Cardiac muscle cell (in vitro differentiated cells and primary cell): ENCODE measurements around the gene SLC39A8. TPM values are rescaled to one million over a fixed set of nuclear protein-coding genes. Genes with fewer than 3 reads are reported as not detected.

Experiments used
- DNase-seq, 2 donors: peaks; one replicate each; pipeline versions ENCODE4 v3.0.0 to v3.0.0-alpha.2; 2010 to 2017; ENCODE audit warnings: low read depth in 1 of 2, low spot score in 1 of 2
- H3K27ac ChIP-seq: fragments of 200-600 bp; sonication (generic); 2 replicates; pipeline ENCODE4 v1.5.1; 2016
- H3K27me3 ChIP-seq: fragments of 200-600 bp; sonication (generic); 2 replicates; pipeline ENCODE4 v1.6.0; 2016; ENCODE audit warnings: control low read depth
- H3K36me3 ChIP-seq: fragments of 200-600 bp; sonication (generic); 2 replicates; pipeline ENCODE4 v1.5.1; 2016; ENCODE audit warnings: control low read depth
- H3K4me1 ChIP-seq: fragments of 200-600 bp; sonication (generic); 2 replicates; pipeline ENCODE4 v1.8.1; 2017; ENCODE audit warnings: low read depth, mild to moderate bottlenecking, mixed run types
- H3K4me3 ChIP-seq: fragments of 200-600 bp; sonication (generic); 2 replicates; pipeline ENCODE4 v1.5.1; 2016; ENCODE audit warnings: mild to moderate bottlenecking
- H3K9me3 ChIP-seq: fragments of 200-600 bp; sonication (generic); 2 replicates; pipeline ENCODE4 v1.5.1; 2017; ENCODE audit warnings: low read depth, mild to moderate bottlenecking, control low read depth
- CTCF ChIP-seq: IDR thresholded peaks from 2 replicates; pipeline ENCODE4 v1.5.1; 2012; ENCODE audit warnings: low read depth, mild to moderate bottlenecking, low read length
- polyA plus RNA-seq: library from polyadenylated mRNA; unstranded; fragments of >200 nt; fragmentation: Nextera tagmentation; extraction: Ambion mirVana; gene quantifications from 2 replicates; pipeline ENCODE4 v1.2.1, GENCODE V29; 2016
- total RNA-seq: library from RNA; depleted of rRNA; stranded (reverse); fragments of >200 nt; gene quantifications from 2 replicates; pipeline ENCODE4 v1.2.3, GENCODE V29; 2016

Gene SLC39A8
- total and polyA plus RNA-seq, 2 experiments from 2014 or later: 18.5 to 20.4 TPM

GRCh38 chr4:102326951-102327350, 18.3 kb downstream of the SLC39A8 start:
- DNase-seq: no peak
- Histone ChIP-seq H3K36me3 (no peaks in the 10 kb centered on the region), H3K4me1 (no peaks in the 10 kb centered on the region), H3K4me3 (no peak overlapping the region), H3K9me3 (no peaks in the 10 kb centered on the region), H3K27me3 (no peaks in the 10 kb centered on the region), H3K27ac (no peak overlapping the region)
- no peak for TF ChIP-seq CTCF

GRCh38 chr4:102324730-102325129, 20.6 kb downstream of the SLC39A8 start:
- no peak for TF ChIP-seq CTCF
- Histone ChIP-seq H3K36me3 (no peaks in the 10 kb centered on the region), H3K4me1 (no peaks in the 10 kb centered on the region), H3K4me3 (no peak overlapping the region), H3K27ac (no peak overlapping the region), H3K27me3 (no peaks in the 10 kb centered on the region), H3K9me3 (no peaks in the 10 kb centered on the region)
- DNase-seq: no peak

- Histone ChIP-seq H3K27ac (no peak overlapping the region), H3K9me3 (no peaks in the 10 kb centered on the region), H3K4me1 (no peaks in the 10 kb centered on the region), H3K4me3 (no peak overlapping the region), H3K36me3 (no peaks in the 10 kb centered on the region), H3K27me3 (no peaks in the 10 kb centered on the region)
- no peak for TF ChIP-seq CTCF
- DNase-seq: no peak
Observed at GRCh38 chr4:102322736-102323135, 22.5 kb downstream of the SLC39A8 start.

DNA sequence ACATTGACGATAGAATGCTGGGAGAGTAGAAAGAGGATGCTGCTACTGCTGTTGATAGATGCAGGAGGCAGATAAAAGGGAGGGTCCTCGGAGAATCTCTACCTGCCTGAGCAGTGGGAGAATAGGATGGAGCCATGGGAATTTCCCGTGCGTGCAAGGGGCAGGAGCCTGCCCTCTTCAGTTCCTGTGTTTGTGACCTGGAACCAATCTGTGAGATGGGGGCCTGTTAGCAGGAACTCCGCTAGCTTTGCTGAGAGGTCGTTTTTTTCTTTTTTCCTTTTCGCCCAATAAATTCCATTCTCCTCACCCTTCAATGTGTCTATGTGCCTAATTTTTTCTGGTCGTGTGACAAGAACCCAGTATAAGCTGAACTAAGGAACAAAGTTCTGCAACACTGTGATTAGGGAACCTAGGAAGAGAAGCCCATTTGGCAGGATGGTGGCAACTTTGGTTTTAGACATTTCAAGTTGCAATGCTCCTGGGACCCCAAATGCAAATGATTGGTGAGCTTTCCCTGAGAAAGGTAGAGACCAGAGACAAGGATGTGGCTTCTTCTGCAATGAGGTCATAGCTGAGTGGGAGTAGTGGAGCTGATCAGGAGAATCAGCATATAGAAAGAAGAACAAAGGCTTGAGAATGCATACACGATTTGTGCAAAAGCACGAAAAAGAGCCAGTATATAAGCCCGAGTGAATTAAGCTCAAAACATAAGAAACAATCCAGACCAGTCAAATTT, 23.9 kb downstream of the SLC39A8 start:
- H3K9me3 ChIP-seq: no peaks in the 10 kb centered on the region
- H3K4me1 ChIP-seq: no peaks in the 10 kb centered on the region
- TF ChIP-seq CTCF: no peak
- no peak overlapping the region for H3K4me3 ChIP-seq
- H3K36me3 ChIP-seq: no peaks in the 10 kb centered on the region
- H3K27me3 ChIP-seq: no peaks in the 10 kb centered on the region
- no peak for DNase-seq
- H3K27ac ChIP-seq: no peak overlapping the region

GRCh38 chr4:102319594-102319993, 25.7 kb downstream of the SLC39A8 start:
- DNase-seq: no peak
- TF ChIP-seq CTCF: no peak

More at GRCh38 chr4:102319594-102319993, 25.7 kb downstream of the SLC39A8 start:
- H3K36me3 ChIP-seq: no peaks in the 10 kb centered on the region
- H3K27me3 ChIP-seq: no peaks in the 10 kb centered on the region
- H3K4me3 ChIP-seq: no peak overlapping the region
- H3K4me1 ChIP-seq: no peaks in the 10 kb centered on the region
- H3K9me3 ChIP-seq: no peaks in the 10 kb centered on the region
- no peak overlapping the region for H3K27ac ChIP-seq
